Measurements from ENCODE around the gene ASB7. TPM values are rescaled to one million over a fixed set of nuclear protein-coding genes. Genes with fewer than 3 reads are reported as not detected.
A peak's percentile ranks its signal among the peaks of the same experiment; 100 is the strongest.
"Not testable (repeated sequence)": the region's sequence is repeated elsewhere in the genome, so short reads cannot be mapped to it uniquely, and the experiment has no call there.

ASB7 gene
- polyA plus RNA-seq, 4 donors, result 4.2 to 11.1 (median 5.0) TPM

DNA sequence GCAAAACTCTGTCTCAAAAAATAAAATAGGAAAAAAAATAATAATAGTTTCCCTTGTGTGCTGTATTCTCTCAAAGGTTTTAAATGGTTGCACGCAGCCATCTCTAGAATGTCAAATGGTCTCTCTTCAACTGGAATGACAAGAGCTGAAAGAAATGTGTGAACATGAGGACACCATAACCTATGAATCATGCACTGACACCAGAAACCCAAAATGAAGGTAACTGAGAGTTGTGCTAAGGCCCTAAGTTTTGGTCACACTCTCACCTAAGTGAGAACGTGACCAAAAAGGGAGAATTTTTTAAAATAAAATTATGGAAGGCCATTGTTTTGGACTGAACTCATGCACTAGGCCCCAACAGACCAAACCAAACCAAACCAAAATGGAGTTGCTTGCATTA, 11.2 kb upstream of the ASB7 start:
- not testable (repeated sequence) for DNase-seq; H3K4me1 ChIP-seq (ENCODE audit: control insufficient read depth in 3 of 3, insufficient read depth in 2 of 3, low read depth in 1 of 3, low read length in 2 of 3); FAIRE-seq; H3K36me3 ChIP-seq (ENCODE audit: control insufficient read depth in 3 of 3, insufficient read depth in 2 of 3, low read depth in 1 of 3, low read length in 3 of 3); H3K4me3 ChIP-seq (ENCODE audit: low read depth in 1 of 3, low read length in 3 of 3); H3K27me3 ChIP-seq (ENCODE audit: control insufficient read depth in 3 of 3, insufficient read depth in 3 of 3, low read length in 3 of 3); H3K27ac ChIP-seq (ENCODE audit: low read depth in 1 of 3, low read length in 2 of 3)
- 92 to 100% (median 98%) methylated on average over 2 of the region's 2 CpGs for WGBS, 3 donors
- H3K9me3 ChIP-seq (ENCODE audit: control insufficient read depth in 2 of 2, insufficient read depth in 1 of 2, low read depth in 1 of 2, low read length in 1 of 2), result peaks cover 0 to 14% of the 10 kb centered on the region in 2 donors

DNA sequence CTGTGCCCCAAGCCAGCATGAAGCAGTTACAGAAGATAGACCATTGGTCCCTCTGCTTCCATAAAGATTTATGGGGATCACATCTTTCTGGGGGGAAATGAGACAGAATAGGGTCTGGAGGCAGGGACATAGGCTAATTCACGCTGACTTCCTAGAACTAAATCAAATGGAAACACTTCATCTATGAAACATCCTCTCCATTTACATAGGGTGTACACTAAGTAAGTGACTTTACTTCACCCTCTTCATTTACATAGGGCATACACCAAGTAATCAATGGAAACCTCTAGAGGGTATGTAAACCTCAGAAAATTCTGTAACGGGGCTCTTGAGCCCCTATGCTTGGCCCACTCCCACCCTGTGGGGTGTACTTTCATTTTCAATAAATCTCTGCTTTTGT, 10.6 kb upstream of the ASB7 start:
- FAIRE-seq, result no peak

DNA sequence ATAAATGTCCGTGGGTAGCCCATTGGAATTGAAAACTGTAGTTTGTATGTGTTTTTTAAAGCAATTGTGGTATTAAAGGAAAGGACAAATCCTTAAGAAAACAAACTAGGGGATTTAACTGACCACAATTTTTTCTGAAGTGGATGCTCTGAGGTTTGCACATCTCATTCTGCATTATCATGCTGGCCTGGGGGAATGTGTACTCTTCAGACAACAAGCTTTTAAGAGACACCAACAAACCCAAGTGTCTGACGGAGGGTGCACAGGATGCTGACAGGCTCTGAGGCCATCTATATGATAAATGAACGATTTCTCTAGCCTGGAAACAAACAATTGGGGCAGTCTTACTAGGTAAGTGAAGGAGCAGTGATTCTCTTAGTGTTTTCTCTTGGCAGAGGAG, 9.5 kb upstream of the ASB7 start:
- Histone ChIP-seq H3K27me3 (ENCODE audit: control insufficient read depth in 3 of 3, insufficient read depth in 3 of 3, low read length in 3 of 3) (no peaks in the 10 kb centered on the region), H3K4me1 (ENCODE audit: control insufficient read depth in 3 of 3, insufficient read depth in 2 of 3, low read depth in 1 of 3, low read length in 2 of 3) (peaks cover 0 to 3% (median 0%) of the 10 kb centered on the region in 3 donors), H3K36me3 (ENCODE audit: control insufficient read depth in 3 of 3, insufficient read depth in 2 of 3, low read depth in 1 of 3, low read length in 3 of 3) (peaks cover 0 to 4% (median 0%) of the 10 kb centered on the region in 3 donors), H3K4me3 (ENCODE audit: low read depth in 1 of 3, low read length in 3 of 3) (no peak overlapping the region), H3K27ac (ENCODE audit: low read depth in 1 of 3, low read length in 2 of 3) (no peak overlapping the region), H3K9me3 (ENCODE audit: control insufficient read depth in 2 of 2, insufficient read depth in 1 of 2, low read depth in 1 of 2, low read length in 1 of 2) (peaks cover 0 to 6% of the 10 kb centered on the region in 2 donors)
- FAIRE-seq, result no peak
- WGBS, 3 donors, result 74 to 86% (median 83%) methylated on average over 3 of the region's 3 CpGs
- no peak for DNase-seq

More for the DNA sequence above, 10.6 kb upstream of the ASB7 start:
- DNase-seq, result no peak
- Histone ChIP-seq H3K4me1 (ENCODE audit: control insufficient read depth in 3 of 3, insufficient read depth in 2 of 3, low read depth in 1 of 3, low read length in 2 of 3) (peaks cover 0 to 3% (median 0%) of the 10 kb centered on the region in 3 donors), H3K27ac (ENCODE audit: low read depth in 1 of 3, low read length in 2 of 3) (no peak overlapping the region), H3K36me3 (ENCODE audit: control insufficient read depth in 3 of 3, insufficient read depth in 2 of 3, low read depth in 1 of 3, low read length in 3 of 3) (peaks cover 0 to 3% (median 0%) of the 10 kb centered on the region in 3 donors), H3K9me3 (ENCODE audit: control insufficient read depth in 2 of 2, insufficient read depth in 1 of 2, low read depth in 1 of 2, low read length in 1 of 2) (peaks cover 0 to 14% of the 10 kb centered on the region in 2 donors), H3K4me3 (ENCODE audit: low read depth in 1 of 3, low read length in 3 of 3) (no peak overlapping the region), H3K27me3 (ENCODE audit: control insufficient read depth in 3 of 3, insufficient read depth in 3 of 3, low read length in 3 of 3) (no peaks in the 10 kb centered on the region)
- 45 to 89% (median 68%) methylated on average over 2 of the region's 2 CpGs for WGBS, 3 donors

DNA sequence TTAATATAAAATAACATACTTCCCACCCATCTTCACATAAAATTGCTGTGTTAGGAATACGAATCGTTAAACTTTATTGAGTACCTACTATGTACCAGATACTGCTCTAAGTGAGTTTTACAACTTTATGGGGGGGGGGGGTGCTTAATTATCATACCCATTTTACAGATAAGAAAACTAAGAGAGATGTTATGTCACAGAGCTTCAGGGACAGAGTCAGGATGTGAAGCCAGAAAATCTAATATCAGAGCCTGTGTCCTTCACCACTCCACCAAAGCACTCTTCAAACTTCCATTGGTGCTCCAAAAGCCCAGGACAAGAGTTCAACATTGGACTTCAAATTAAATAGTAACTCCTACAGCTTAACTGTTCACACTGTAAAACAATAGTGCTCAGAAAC, 9.0 kb upstream of the ASB7 start:
- WGBS, 3 donors, result 89 to 96% (median 96%) methylated on average over 2 of the region's 2 CpGs
- Histone ChIP-seq H3K4me3 (ENCODE audit: low read depth in 1 of 3, low read length in 3 of 3) (no peak overlapping the region), H3K27me3 (ENCODE audit: control insufficient read depth in 3 of 3, insufficient read depth in 3 of 3, low read length in 3 of 3) (no peaks in the 10 kb centered on the region), H3K36me3 (ENCODE audit: control insufficient read depth in 3 of 3, insufficient read depth in 2 of 3, low read depth in 1 of 3, low read length in 3 of 3) (peaks cover 0 to 4% (median 0%) of the 10 kb centered on the region in 3 donors), H3K4me1 (ENCODE audit: control insufficient read depth in 3 of 3, insufficient read depth in 2 of 3, low read depth in 1 of 3, low read length in 2 of 3) (peaks cover 0 to 3% (median 0%) of the 10 kb centered on the region in 3 donors), H3K27ac (ENCODE audit: low read depth in 1 of 3, low read length in 2 of 3) (no peak overlapping the region), H3K9me3 (ENCODE audit: control insufficient read depth in 2 of 2, insufficient read depth in 1 of 2, low read depth in 1 of 2, low read length in 1 of 2) (peaks cover 0 to 3% of the 10 kb centered on the region in 2 donors)
- DNase-seq (no peak), FAIRE-seq (no peak)

DNA sequence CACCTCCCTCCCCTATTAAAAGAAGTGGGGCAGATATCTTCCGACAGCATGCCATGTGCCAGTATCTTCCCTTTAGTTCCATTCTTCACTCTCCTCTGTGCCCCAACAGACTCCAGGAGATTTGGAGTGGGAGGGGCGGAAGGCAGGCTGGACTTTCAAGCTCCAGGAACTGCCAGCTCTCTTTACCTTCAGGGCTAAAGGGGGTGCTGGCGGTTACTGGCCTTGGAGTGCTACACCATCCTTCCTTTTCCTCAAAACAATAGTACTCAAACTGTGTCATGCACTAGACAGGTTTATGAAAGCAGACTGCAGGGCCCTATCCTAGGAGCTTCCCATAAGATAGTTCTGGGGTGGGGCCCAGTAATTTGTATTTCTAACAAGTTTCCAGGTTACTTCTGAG, 6.4 kb upstream of the ASB7 start:
- FAIRE-seq, result no peak
- Histone ChIP-seq H3K9me3 (ENCODE audit: control insufficient read depth in 2 of 2, insufficient read depth in 1 of 2, low read depth in 1 of 2, low read length in 1 of 2) (peaks cover 0 to 3% of the 10 kb centered on the region in 2 donors), H3K27me3 (ENCODE audit: control insufficient read depth in 3 of 3, insufficient read depth in 3 of 3, low read length in 3 of 3) (no peaks in the 10 kb centered on the region), H3K36me3 (ENCODE audit: control insufficient read depth in 3 of 3, insufficient read depth in 2 of 3, low read depth in 1 of 3, low read length in 3 of 3) (peaks cover 0 to 7% (median 0%) of the 10 kb centered on the region in 3 donors), H3K4me1 (ENCODE audit: control insufficient read depth in 3 of 3, insufficient read depth in 2 of 3, low read depth in 1 of 3, low read length in 2 of 3) (peaks cover 0 to 6% (median 2%) of the 10 kb centered on the region in 3 donors), H3K27ac (ENCODE audit: low read depth in 1 of 3, low read length in 2 of 3) (peak overlapping the region in 1 of 3 donors; percentile 76), H3K4me3 (ENCODE audit: low read depth in 1 of 3, low read length in 3 of 3) (no peak overlapping the region)
- WGBS, 3 donors, result 75 to 95% (median 85%) methylated on average over 3 of the region's 3 CpGs
- DNase-seq, result no peak

DNA sequence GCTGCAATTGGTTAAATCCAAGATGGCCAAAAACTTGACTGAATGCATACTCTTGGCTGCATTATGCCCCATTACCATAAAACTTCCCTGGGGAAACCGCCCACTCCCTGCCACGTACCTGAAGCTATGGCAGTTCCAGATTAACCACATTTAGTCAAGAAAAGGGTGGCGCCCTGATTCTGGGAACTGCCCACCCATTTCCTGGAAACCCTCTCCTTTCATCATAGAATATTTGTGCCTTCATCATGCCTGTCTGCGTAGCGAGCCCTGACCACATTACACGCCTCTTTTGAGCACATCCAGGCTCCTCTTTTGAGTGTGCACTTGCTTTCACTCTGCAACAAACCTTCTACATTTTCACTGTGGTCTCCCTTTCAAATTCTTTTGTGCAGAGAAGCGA, 5.6 kb upstream of the ASB7 start:
- DNase-seq (peak in 1 of 2 donors; percentile 68), FAIRE-seq (no peak)
- no peak overlapping the region for H3K4me3 ChIP-seq (ENCODE audit: low read depth in 1 of 3, low read length in 3 of 3)
- H3K9me3 ChIP-seq (ENCODE audit: control insufficient read depth in 2 of 2, insufficient read depth in 1 of 2, low read depth in 1 of 2, low read length in 1 of 2), result no peaks in the 10 kb centered on the region
- WGBS, 3 donors, result 61 to 89% (median 70%) methylated on average over 7 of the region's 7 CpGs
- H3K27me3 ChIP-seq (ENCODE audit: control insufficient read depth in 3 of 3, insufficient read depth in 3 of 3, low read length in 3 of 3), result no peaks in the 10 kb centered on the region
- peaks cover 0 to 7% (median 0%) of the 10 kb centered on the region in 3 donors for H3K36me3 ChIP-seq (ENCODE audit: control insufficient read depth in 3 of 3, insufficient read depth in 2 of 3, low read depth in 1 of 3, low read length in 3 of 3)
- H3K4me1 ChIP-seq (ENCODE audit: control insufficient read depth in 3 of 3, insufficient read depth in 2 of 3, low read depth in 1 of 3, low read length in 2 of 3), result peaks cover 0 to 6% (median 2%) of the 10 kb centered on the region in 3 donors
- H3K27ac ChIP-seq (ENCODE audit: low read depth in 1 of 3, low read length in 2 of 3), result peak overlapping the region in 1 of 3 donors; percentile 83

DNA sequence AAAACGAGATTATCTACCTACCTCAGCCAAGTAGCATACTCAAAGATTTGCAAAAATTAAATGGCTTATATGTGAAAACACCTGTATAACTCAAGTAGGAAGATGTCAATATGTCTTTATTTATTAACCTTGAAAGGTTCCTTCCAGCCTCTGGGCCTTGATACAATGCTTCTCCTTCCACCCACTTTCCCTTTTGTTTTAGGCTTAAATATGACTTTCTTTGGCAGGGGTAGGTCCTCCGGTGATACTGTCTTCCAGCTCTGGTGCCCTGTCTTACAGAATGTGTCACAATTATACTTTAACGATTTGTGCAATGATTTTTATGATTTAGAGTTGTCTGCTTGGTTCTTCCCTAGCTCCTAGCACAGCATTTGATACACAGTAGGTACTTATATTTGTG, 4.5 kb upstream of the ASB7 start:
- H3K4me1 ChIP-seq (ENCODE audit: control insufficient read depth in 3 of 3, insufficient read depth in 2 of 3, low read depth in 1 of 3, low read length in 2 of 3), result peaks cover 0 to 6% (median 2%) of the 10 kb centered on the region in 3 donors
- FAIRE-seq (no peak), DNase-seq (no peak)
- 75 to 85% (median 84%) methylated on average over 3 of the region's 3 CpGs for WGBS, 3 donors
- H3K9me3 ChIP-seq (ENCODE audit: control insufficient read depth in 2 of 2, insufficient read depth in 1 of 2, low read depth in 1 of 2, low read length in 1 of 2), result no peaks in the 10 kb centered on the region
- no peak overlapping the region for H3K27ac ChIP-seq (ENCODE audit: low read depth in 1 of 3, low read length in 2 of 3)
- H3K36me3 ChIP-seq (ENCODE audit: control insufficient read depth in 3 of 3, insufficient read depth in 2 of 3, low read depth in 1 of 3, low read length in 3 of 3), result peaks cover 0 to 7% (median 0%) of the 10 kb centered on the region in 3 donors
- no peaks in the 10 kb centered on the region for H3K27me3 ChIP-seq (ENCODE audit: control insufficient read depth in 3 of 3, insufficient read depth in 3 of 3, low read length in 3 of 3)
- H3K4me3 ChIP-seq (ENCODE audit: low read depth in 1 of 3, low read length in 3 of 3), result no peak overlapping the region

DNA sequence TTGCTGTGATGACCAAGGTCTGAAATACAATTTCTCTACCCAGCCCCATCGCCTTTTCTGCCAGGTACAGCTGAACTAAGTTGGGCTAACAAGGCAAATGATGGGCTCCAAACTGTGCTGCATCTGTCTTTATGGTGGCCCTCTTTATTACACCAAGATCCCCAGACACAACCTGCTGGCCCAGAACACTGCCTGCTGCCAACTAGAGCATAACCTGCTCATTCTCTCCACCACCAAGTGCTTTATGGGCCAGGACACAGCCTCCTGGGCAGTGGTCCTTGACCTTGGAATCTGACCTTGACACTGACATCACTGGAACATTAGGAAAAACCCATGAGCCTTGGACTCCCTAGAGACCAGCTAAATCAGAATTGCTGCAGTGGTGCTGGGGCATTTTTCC, 3.7 kb upstream of the ASB7 start:
- 90 to 100% (median 96%) methylated on average over 1 of the region's 1 CpG for WGBS, 3 donors
- no peak overlapping the region for H3K27ac ChIP-seq (ENCODE audit: low read depth in 1 of 3, low read length in 2 of 3)
- H3K4me3 ChIP-seq (ENCODE audit: low read depth in 1 of 3, low read length in 3 of 3), result no peak overlapping the region
- DNase-seq, result no peak
- no peaks in the 10 kb centered on the region for H3K27me3 ChIP-seq (ENCODE audit: control insufficient read depth in 3 of 3, insufficient read depth in 3 of 3, low read length in 3 of 3)
- peaks cover 0 to 9% (median 2%) of the 10 kb centered on the region in 3 donors for H3K4me1 ChIP-seq (ENCODE audit: control insufficient read depth in 3 of 3, insufficient read depth in 2 of 3, low read depth in 1 of 3, low read length in 2 of 3)
- H3K9me3 ChIP-seq (ENCODE audit: control insufficient read depth in 2 of 2, insufficient read depth in 1 of 2, low read depth in 1 of 2, low read length in 1 of 2), result no peaks in the 10 kb centered on the region
- FAIRE-seq, result no peak
- peaks cover 0 to 7% (median 0%) of the 10 kb centered on the region in 3 donors for H3K36me3 ChIP-seq (ENCODE audit: control insufficient read depth in 3 of 3, insufficient read depth in 2 of 3, low read depth in 1 of 3, low read length in 3 of 3)

DNA sequence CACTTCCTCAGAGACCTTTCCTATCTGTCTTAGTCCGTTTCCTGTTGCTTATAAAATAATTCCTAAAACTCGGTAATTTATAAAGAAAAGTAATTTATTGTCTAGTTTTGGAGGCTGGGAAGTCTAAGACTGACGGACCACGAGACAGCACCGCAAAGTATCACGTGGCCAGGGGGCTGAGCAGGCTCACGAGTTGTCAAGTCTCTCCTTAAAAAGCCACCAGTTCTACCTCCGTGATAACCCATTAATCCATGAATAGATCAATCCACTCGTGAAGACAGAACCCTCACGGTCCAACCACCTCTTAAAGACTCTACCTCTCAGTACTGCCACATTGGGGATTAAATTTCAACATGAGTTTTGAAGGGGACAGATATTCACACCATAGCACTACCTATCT, 1.2 kb upstream of the ASB7 start:
- Histone ChIP-seq H3K27ac (ENCODE audit: low read depth in 1 of 3, low read length in 2 of 3) (peak overlapping the region in 1 of 3 donors; percentile 89), H3K9me3 (ENCODE audit: control insufficient read depth in 2 of 2, insufficient read depth in 1 of 2, low read depth in 1 of 2, low read length in 1 of 2) (no peaks in the 10 kb centered on the region), H3K4me3 (ENCODE audit: low read depth in 1 of 3, low read length in 3 of 3) (peak overlapping the region; percentile 71 to 85 (median 81)), H3K36me3 (ENCODE audit: control insufficient read depth in 3 of 3, insufficient read depth in 2 of 3, low read depth in 1 of 3, low read length in 3 of 3) (peaks cover 0 to 7% (median 0%) of the 10 kb centered on the region in 3 donors), H3K4me1 (ENCODE audit: control insufficient read depth in 3 of 3, insufficient read depth in 2 of 3, low read depth in 1 of 3, low read length in 2 of 3) (peaks cover 0 to 6% (median 2%) of the 10 kb centered on the region in 3 donors), H3K27me3 (ENCODE audit: control insufficient read depth in 3 of 3, insufficient read depth in 3 of 3, low read length in 3 of 3) (no peaks in the 10 kb centered on the region)
- DNase-seq (peak; percentile 3 to 48), FAIRE-seq (no peak)
- 0 to 1% (median 0%) methylated on average over 10 of the region's 10 CpGs for WGBS, 3 donors

Measured in small intestine (tissue), 7 donors.